HepG2 (cell line): Measurements from ENCODE around the gene PTPRF. TPM values are rescaled to one million over a fixed set of nuclear protein-coding genes. Genes with fewer than 3 reads are reported as not detected.
A peak's percentile ranks its signal among the peaks of the same experiment; 100 is the strongest.

ENCODE experiments used
- ARHGAP35 ChIP-seq: sonication (generic); formaldehyde crosslinking; IDR thresholded peaks from 2 replicates; pipeline ENCODE4 v1.9.0; 2022; ENCODE audit warnings: mild to moderate bottlenecking, inconsistent platforms, moderate library complexity, missing genetic modification reagents, borderline replicate concordance
- ARID4A ChIP-seq: sonication (generic); formaldehyde crosslinking; IDR thresholded peaks from 2 replicates; pipeline ENCODE4 v1.5.0; 2020; ENCODE audit warnings: mild to moderate bottlenecking, missing genetic modification reagents, borderline replicate concordance
- HNRNPK ChIP-seq: fragments of 200-400 bp; formaldehyde crosslinking; IDR thresholded peaks from 2 replicates; pipeline ENCODE4 v1.6.1; 2018; ENCODE audit warnings: low read length, low read depth, moderate library complexity, mild to moderate bottlenecking; ENCODE audit not compliant: poor library complexity, severe bottlenecking
- JARID2 ChIP-seq: sonication (generic); formaldehyde crosslinking; IDR thresholded peaks from 2 replicates; pipeline ENCODE4 v1.8.1; 2023; ENCODE audit warnings: missing genetic modification reagents, inconsistent platforms; ENCODE audit not compliant: insufficient replicate concordance
- POLR2A ChIP-seq, 2 experiments: IDR thresholded peaks; 2 replicates each; pipeline ENCODE4 v1.6.1; 2011; ENCODE audit warnings: low read depth in 2 of 2, low read length in 2 of 2, mild to moderate bottlenecking in 1 of 2, moderate library complexity in 1 of 2; ENCODE audit not compliant: insufficient read depth in 1 of 2
- PRDM10 ChIP-seq: sonication (generic); formaldehyde crosslinking; IDR thresholded peaks from 2 replicates; pipeline ENCODE4 v1.4.0; 2020; ENCODE audit warnings: low read depth, missing genetic modification reagents
- ZBTB34 ChIP-seq: sonication (generic); formaldehyde crosslinking; IDR thresholded peaks from 2 replicates; pipeline ENCODE4 v1.8.0; 2022; ENCODE audit warnings: mild to moderate bottlenecking, missing genetic modification reagents
- ZNF232 ChIP-seq: sonication (generic); formaldehyde crosslinking; IDR thresholded peaks from 2 replicates; pipeline ENCODE4 v1.4.0; 2020; ENCODE audit warnings: missing genetic modification reagents, borderline replicate concordance
- ZNF235 ChIP-seq: sonication (generic); formaldehyde crosslinking; IDR thresholded peaks from 2 replicates; pipeline ENCODE4 v1.8.1; 2023; ENCODE audit warnings: mild to moderate bottlenecking, missing genetic modification reagents, borderline replicate concordance
- ZNF616 ChIP-seq: sonication (generic); formaldehyde crosslinking; IDR thresholded peaks from 2 replicates; pipeline ENCODE4 v1.5.0; 2020; ENCODE audit warnings: low read depth, mild to moderate bottlenecking, missing genetic modification reagents
- ZNF646 ChIP-seq: sonication (generic); formaldehyde crosslinking; IDR thresholded peaks from 2 replicates; pipeline ENCODE4 v1.9.0; 2021; ENCODE audit warnings: mild to moderate bottlenecking, missing genetic modification reagents
- polyA plus RNA-seq, 8 experiments: library from polyadenylated mRNA; depleted of rRNA in 3 of 8; stranded (reverse) in 7 of 8; unstranded in 1 of 8; fragments of >200 nt; fragmentation: Illumina TruSeq in 4 of 8; extraction: Trizol in 4 of 8; gene quantifications; 2 replicates each; pipeline versions ENCODE4 v1.2.1 to v1.2.3, GENCODE V29; 2011 to 2016; ENCODE audit warnings: low read depth in 4 of 8, missing spikeins in 1 of 8, mixed read lengths in 1 of 8; ENCODE audit not compliant: insufficient read depth in 1 of 8
- total RNA-seq, 5 experiments: library from RNA; depleted of rRNA; stranded (reverse); fragments of >200 nt; fragmentation: Illumina TruSeq; extraction: Trizol; gene quantifications; 2 replicates each; pipeline ENCODE4 v1.2.3, GENCODE V29; 2016; ENCODE audit warnings: low read depth in 1 of 5

Gene PTPRF
- total and polyA plus RNA-seq, 2 of the 13 experiments (the other 11 are each of a cell fraction or from before 2014, with no cell fraction given), result 55.9 to 167 TPM

- TF ChIP-seq ARID4A (CRISPR knock-in tag) (peak; percentile 91), POLR2A (IDR thresholded peaks at IDR 0.05; ENCODE audit: insufficient read depth in 1 of 2, low read depth in 2 of 2, low read length in 2 of 2) (peak; percentile 95 to 99), PRDM10 (CRISPR knock-in tag) (no peak), ZBTB34 (CRISPR knock-in tag) (no peak), JARID2 (no peak), ZNF235 (CRISPR knock-in tag) (0 out of 2 replicates have a peak, but pooled peaks have one; percentile 44), ZNF646 (CRISPR knock-in tag) (no peak), ZNF616 (CRISPR knock-in tag) (peak; percentile 83; the same call in 1 of the 2 replicates), HNRNPK (no peak), ZNF232 (CRISPR knock-in tag) (0 out of 2 replicates have a peak, but pooled peaks have one; percentile 36), ARHGAP35 (peak; percentile 61; the same call in 1 of the 2 replicates)
Measured at GRCh38 chr1:43650310-43651085, 119.8 kb downstream of the PTPRF start (continued).
